Islet of Langerhans (tissue), 1 donor: ENCODE results near the gene HERC3.

Source experiments
- FAIRE-seq: peaks from one replicate; lab custom pipeline; 2011; peaks lifted over from hg19 to GRCh38; lab: Jason Lieb, UNC

The HERC3 gene

GRCh38 chr4:88747351-88747750 lies 155.1 kb downstream of the HERC3 start:
- FAIRE-seq, result no peak

GRCh38 chr4:88750369-88750768 lies 158.1 kb downstream of the HERC3 start:
- FAIRE-seq, result no peak

GRCh38 chr4:88751258-88752075 lies 159.2 kb downstream of the HERC3 start:
- no peak for FAIRE-seq

- FAIRE-seq, result no peak
These were observed 159.8 kb downstream of the HERC3 start for GRCh38 chr4:88752076-88752463.

GRCh38 chr4:88752754-88753153 lies 160.5 kb downstream of the HERC3 start:
- no peak for FAIRE-seq

GRCh38 chr4:88753658-88754571 lies 161.6 kb downstream of the HERC3 start:
- FAIRE-seq, result no peak

GRCh38 chr4:88754796-88755195 lies 162.5 kb downstream of the HERC3 start:
- FAIRE-seq, result no peak

- FAIRE-seq, result no peak
These were observed 163.2 kb downstream of the HERC3 start for GRCh38 chr4:88755454-88755853.

- FAIRE-seq, result no peak
These were observed 163.9 kb downstream of the HERC3 start for GRCh38 chr4:88756149-88756548.

GRCh38 chr4:88757067-88757466 lies 164.8 kb downstream of the HERC3 start:
- no peak for FAIRE-seq

- FAIRE-seq, result no peak
These were observed 165.5 kb downstream of the HERC3 start for GRCh38 chr4:88757776-88758175.
